H1 (cell line): ENCODE data around the gene CASZ1. TPM values are rescaled to one million over a fixed set of nuclear protein-coding genes. Genes with fewer than 3 reads are reported as not detected.

ENCODE experiments used
- CTCF ChIA-PET: fragments of 300-600 bp; sonication (Branson Sonifier 250); formaldehyde crosslinking; loops from one replicate; lab custom pipeline; 2021; ENCODE audit not compliant: partially characterized antibody; lab: Charles Lee
- POLR2A ChIA-PET: fragments of 300-600 bp; sonication (Branson Sonifier 250); formaldehyde crosslinking; loops from one replicate; lab custom pipeline; 2021; ENCODE audit warnings: inconsistent platforms; ENCODE audit not compliant: partially characterized antibody; lab: Charles Lee
- DNase-seq, 2 experiments: peaks; one replicate each; pipeline versions ENCODE4 v3.0.0 to v3.0.0-alpha.2; 2010 to 2022; ENCODE audit warnings: low spot score in 2 of 2, low read depth in 1 of 2, mixed read lengths in 1 of 2
- FAIRE-seq: peaks from 2 replicates; lab custom pipeline; 2011; peaks lifted over from hg19 to GRCh38; lab: Jason Lieb, UNC
- H2AFZ ChIP-seq: 2 replicates; pipeline ENCODE4 v1.8.1; 2012; ENCODE audit warnings: low read length, inconsistent platforms
- H2AK5ac ChIP-seq: 2 replicates; pipeline ENCODE4 v1.6.1; 2013; ENCODE audit warnings: low read depth, low read length
- H2BK120ac ChIP-seq: replicated peaks from 2 replicates; pipeline ENCODE3; 2013; ENCODE audit warnings: low read depth, low read length, inconsistent platforms
- H2BK12ac ChIP-seq: 2 replicates; pipeline ENCODE4 v1.6.1; 2013; ENCODE audit warnings: low read depth, low read length
- H2BK15ac ChIP-seq: 2 replicates; pipeline ENCODE4 v1.6.1; 2013; ENCODE audit warnings: low read length
- H2BK20ac ChIP-seq: 2 replicates; pipeline ENCODE4 v1.6.1; 2013; ENCODE audit warnings: low read length
- H2BK5ac ChIP-seq: 2 replicates; pipeline ENCODE4 v1.6.1; 2013; ENCODE audit warnings: low read depth, low read length
- H3K14ac ChIP-seq: 2 replicates; pipeline ENCODE4 v1.6.1; 2013; ENCODE audit warnings: inconsistent platforms; ENCODE audit not compliant: insufficient read length
- H3K18ac ChIP-seq: 2 replicates; pipeline ENCODE4 v1.6.1; 2013; ENCODE audit warnings: low read length; ENCODE audit errors: extremely low read depth
- H3K23ac ChIP-seq: 2 replicates; pipeline ENCODE4 v1.6.1; 2013; ENCODE audit warnings: inconsistent platforms; ENCODE audit not compliant: insufficient read length
- H3K23me2 ChIP-seq: 2 replicates; pipeline ENCODE4 v1.6.1; 2013; ENCODE audit warnings: low read depth, low read length
- H3K27ac ChIP-seq: 2 replicates; pipeline ENCODE4 v1.6.1; 2011; ENCODE audit warnings: low read depth, low read length, inconsistent platforms
- H3K27me3 ChIP-seq, 4 experiments: replicated peaks in 1 of 4; 1 replicate in 1 of 4; 2 replicates in 3 of 4; pipeline versions ENCODE4 v1.6.1 to v1.8.1; 2011 to 2013; ENCODE audit warnings: low read length in 3 of 4, mild to moderate bottlenecking in 3 of 4, inconsistent platforms in 2 of 4, mixed read lengths in 2 of 4, moderate library complexity in 1 of 4; ENCODE audit not compliant: control insufficient read depth in 3 of 4, insufficient read depth in 3 of 4; ENCODE audit errors: extremely low read depth in 1 of 4
- H3K36me3 ChIP-seq, 4 experiments: 2 replicates each; pipeline versions ENCODE4 v1.6.1 to v1.8.1; 2011 to 2013; ENCODE audit warnings: mild to moderate bottlenecking in 4 of 4, low read length in 3 of 4, moderate library complexity in 2 of 4, control low read depth in 1 of 4, inconsistent platforms in 1 of 4; ENCODE audit not compliant: insufficient read depth in 4 of 4, control insufficient read depth in 2 of 4
- H3K4ac ChIP-seq: replicated peaks from 2 replicates; pipeline ENCODE3; 2013; ENCODE audit warnings: low read length, low read depth, mixed read lengths, inconsistent platforms; ENCODE audit not compliant: insufficient read length
- H3K4me1 ChIP-seq, 4 experiments: replicated peaks in 1 of 4; 1 replicate in 1 of 4; 2 replicates in 3 of 4; pipeline versions ENCODE4 v1.6.1 to v1.8.1; 2011 to 2013; ENCODE audit warnings: low read length in 3 of 4, inconsistent platforms in 2 of 4, mixed read lengths in 1 of 4; ENCODE audit not compliant: insufficient read depth in 4 of 4, control insufficient read depth in 3 of 4
- H3K4me2 ChIP-seq, 2 experiments: 2 replicates each; pipeline versions ENCODE4 v1.6.1 to v1.8.1; 2011 to 2013; ENCODE audit warnings: low read depth in 2 of 2, low read length in 2 of 2, control low read depth in 1 of 2, inconsistent platforms in 1 of 2, mild to moderate bottlenecking in 1 of 2; ENCODE audit not compliant: insufficient read depth in 1 of 2
- H3K4me3 ChIP-seq, 4 experiments: fragments of 200-600, 300-600 bp in 1 of 4; sonication (generic), shearing (Covaris generic), sonication (Bioruptor Twin) in 1 of 4; 2 replicates each; pipeline versions ENCODE4 v1.5.1 to v1.8.1; 2011 to 2016; ENCODE audit warnings: low read length in 4 of 4, low read depth in 3 of 4, control low read depth in 2 of 4, inconsistent platforms in 2 of 4, mild to moderate bottlenecking in 2 of 4, mixed read lengths in 1 of 4, moderate library complexity in 1 of 4; ENCODE audit not compliant: insufficient read depth in 2 of 4; ENCODE audit errors: extremely low read depth in 1 of 4
- H3K56ac ChIP-seq: replicated peaks from 2 replicates; pipeline ENCODE3; 2013; ENCODE audit warnings: low read depth, mild to moderate bottlenecking, mixed read lengths, low read length, inconsistent platforms; ENCODE audit not compliant: insufficient read length
- H3K79me1 ChIP-seq: 2 replicates; pipeline ENCODE4 v1.6.1; 2013; ENCODE audit warnings: low read depth, low read length, control low read depth
- H3K79me2 ChIP-seq, 2 experiments: 2 replicates each; pipeline versions ENCODE4 v1.6.1 to v1.8.1; 2012 to 2013; ENCODE audit warnings: low read length in 2 of 2, mild to moderate bottlenecking in 2 of 2, inconsistent platforms in 1 of 2; ENCODE audit not compliant: insufficient read depth in 2 of 2, control insufficient read depth in 1 of 2
- H3K9ac ChIP-seq, 4 experiments: replicated peaks in 1 of 4; 1 replicate in 1 of 4; 2 replicates in 3 of 4; pipeline versions ENCODE4 v1.6.1 to v1.8.1; 2011 to 2013; ENCODE audit warnings: low read depth in 3 of 4, low read length in 3 of 4, control low read depth in 2 of 4, mild to moderate bottlenecking in 2 of 4, moderate library complexity in 2 of 4, inconsistent platforms in 1 of 4; ENCODE audit errors: extremely low read depth in 1 of 4
- H3K9me3 ChIP-seq, 2 experiments: 2 replicates each; pipeline versions ENCODE4 v1.6.1 to v1.8.1; 2012 to 2013; ENCODE audit warnings: mild to moderate bottlenecking in 2 of 2, moderate library complexity in 2 of 2, control low read depth in 1 of 2, inconsistent platforms in 1 of 2, low read depth in 1 of 2, low read length in 1 of 2, mixed read lengths in 1 of 2; ENCODE audit not compliant: insufficient read depth in 2 of 2
- H4K20me1 ChIP-seq, 2 experiments: replicated peaks in 1 of 2; 2 replicates each; pipeline versions ENCODE3 to v1.8.1; 2011 to 2013; ENCODE audit warnings: inconsistent platforms in 2 of 2, low read length in 2 of 2, mild to moderate bottlenecking in 1 of 2; ENCODE audit not compliant: insufficient read depth in 2 of 2, control insufficient read depth in 1 of 2
- H4K5ac ChIP-seq: 2 replicates; pipeline ENCODE4 v1.6.1; 2013; ENCODE audit warnings: low read length, low read depth, mixed read lengths, inconsistent platforms; ENCODE audit not compliant: insufficient read length
- H4K8ac ChIP-seq: 2 replicates; pipeline ENCODE4 v1.8.0; 2013; ENCODE audit warnings: mild to moderate bottlenecking, moderate library complexity, low read length, inconsistent platforms; ENCODE audit not compliant: insufficient read depth; ENCODE audit errors: extremely low read depth
- H4K91ac ChIP-seq: replicated peaks from 2 replicates; pipeline ENCODE3; 2013; ENCODE audit warnings: low read length, mixed read lengths, inconsistent platforms; ENCODE audit not compliant: insufficient read length
- BACH1 ChIP-seq: IDR thresholded peaks from 2 replicates; pipeline ENCODE4 v1.6.1; 2012; ENCODE audit warnings: low read length, improper control_type of control experiment
- CTCF ChIP-seq, 3 experiments: IDR thresholded peaks; 1 replicate in 2 of 3; 2 replicates in 1 of 3; pipeline versions ENCODE4 v1.5.1 to v1.6.1; 2011; ENCODE audit warnings: low read length in 3 of 3, mild to moderate bottlenecking in 3 of 3, inconsistent platforms in 2 of 3, low read depth in 1 of 3, moderate library complexity in 1 of 3; ENCODE audit not compliant: insufficient read depth in 1 of 3; ENCODE audit errors: control extremely low read depth in 1 of 3
- EZH2 ChIP-seq: fragments of 200-600 bp; sonication (generic); IDR thresholded peaks from 2 replicates; pipeline ENCODE4 v1.7.1; 2012; ENCODE audit warnings: low read depth, mild to moderate bottlenecking, moderate library complexity, low read length, inconsistent platforms; ENCODE audit not compliant: severe bottlenecking
- KDM1A ChIP-seq: fragments of 200-600, 300-600 bp; sonication (generic); IDR thresholded peaks from 2 replicates; pipeline ENCODE4 v1.7.1; 2016; ENCODE audit warnings: mild to moderate bottlenecking, low read length, borderline replicate concordance
- POLR2AphosphoS5 ChIP-seq: IDR thresholded peaks from 2 replicates; pipeline ENCODE4 v1.6.1; 2011; ENCODE audit warnings: low read depth, low read length
- RAD21 ChIP-seq, 2 experiments: IDR thresholded peaks in 1 of 2; conservative IDR thresholded peaks in 1 of 2; 2 replicates each; pipeline ENCODE4 v1.6.1; 2011; ENCODE audit warnings: low read depth in 2 of 2, low read length in 2 of 2, improper control_type of control experiment in 1 of 2, inconsistent platforms in 1 of 2, mild to moderate bottlenecking in 1 of 2, moderate library complexity in 1 of 2
- SP2 ChIP-seq: IDR thresholded peaks from 2 replicates; pipeline ENCODE4 v1.6.1; 2012; ENCODE audit warnings: mild to moderate bottlenecking, low read length, inconsistent platforms
- WGBS, 2 experiments: shearing (Covaris generic) in 1 of 2; methylation state at CpG; one replicate each; pipeline versions ENCODE4 v1.1.6 to v1.1.7; 2013 to 2015; ENCODE audit warnings: low lambda C conversion rate in 2 of 2, mixed read lengths in 2 of 2, inconsistent platforms in 1 of 2, low coverage in 1 of 2, missing lambda C conversion rate in 1 of 2; ENCODE audit not compliant: insufficient replicate concordance in 2 of 2, insufficient coverage in 1 of 2, insufficient read length in 1 of 2; ENCODE audit errors: extremely low coverage in 1 of 2, missing lambda C conversion rate in 1 of 2; 5-methylcytosine and 5-hydroxymethylcytosine counted together
- polyA plus RNA-seq, 7 experiments: library from polyadenylated mRNA; depleted of rRNA in 3 of 7; stranded (reverse) in 5 of 7; unstranded in 2 of 7; fragments of >200 nt in 5 of 7; fragments of 200-250 nt in 2 of 7; gene quantifications; 1 replicate in 5 of 7; 2 replicates in 1 of 7; 4 replicates in 1 of 7; pipeline versions ENCODE4 v1.2.1 to v1.2.3, GENCODE V29; 2011 to 2013; ENCODE audit warnings: missing spikeins in 2 of 7, mixed read lengths in 2 of 7
- total RNA-seq: library from RNA; stranded (reverse); fragmentation: NEBNext Ultra II Directional; extraction: Animal tissue kit (Norgen Biotek cat#: 25700); gene quantifications from 2 replicates; pipeline ENCODE4 v1.2.1, GENCODE V29; 2021

CASZ1 gene
- total and polyA plus RNA-seq, 2 of the 8 experiments (the other 6 are each of a cell fraction or from before 2014, with no cell fraction given) = 4.4 to 7.7 TPM

GRCh38 chr1:10629816-10630571 lies 166.5 kb downstream of the CASZ1 start:
- CTCF ChIA-PET = interaction anchor here (0.5 to 2.8 kb wide), 18 partner anchors 9 to 1644 kb away, joined by 3 to 10 read pairs (median 4); no protein-coding TSS in a partner anchor
- no peak for FAIRE-seq
- Histone ChIP-seq H3K4me1 (peaks cover 4 to 31% (median 22%) of the 10 kb centered on the region in 4 experiments), H3K4ac (no peak overlapping the region), H2BK20ac (no peak overlapping the region), H3K23ac (no peak overlapping the region), H2BK5ac (no peak overlapping the region; the same call in none of the 2 replicates), H4K20me1 (no peaks in the 10 kb centered on the region), H3K79me2 (no peaks in the 10 kb centered on the region), H3K79me1 (no peaks in the 10 kb centered on the region), H3K4me3 (no peak overlapping the region), H3K56ac (no peak overlapping the region), H2BK12ac (0 out of 2 replicates have a peak overlapping the region, but pooled peaks have one; percentile 55), H3K4me2 (no peak overlapping the region), H4K5ac (no peak overlapping the region), H2BK120ac (no peak overlapping the region), H3K36me3 (no peaks in the 10 kb centered on the region), H3K14ac (no peak overlapping the region), H2AFZ (no peak overlapping the region), H3K27ac (no peak overlapping the region), H3K9ac (no peak overlapping the region), H3K23me2 (no peaks in the 10 kb centered on the region; the same call in 1 of the 2 replicates), H2BK15ac (no peak overlapping the region; the same call in 1 of the 2 replicates), H4K91ac (no peak overlapping the region), H3K18ac (no peak overlapping the region), H3K9me3 (no peaks in the 10 kb centered on the region), H4K8ac (no peak overlapping the region), H2AK5ac (0 out of 2 replicates have a peak overlapping the region, but pooled peaks have one; percentile 19), H3K27me3 (no peaks in the 10 kb centered on the region)
- POLR2A ChIA-PET = interaction anchor here (1.2 kb wide), 1 partner anchor 47 kb away, joined by 3 read pairs; no protein-coding TSS in a partner anchor
- no peak for DNase-seq
- WGBS, 2 experiments = 95% methylated on average over 20 of the region's 36 CpGs; no CpG with 5 or more reads in 1 of the 2 experiments
- peak; percentile 51; the same call in 1 of the 2 replicates for TF ChIP-seq KDM1A
- TF ChIP-seq SP2 = no peak
- TF ChIP-seq POLR2AphosphoS5 = no peak
- TF ChIP-seq CTCF (IDR thresholded peaks at IDR 0.05; ENCODE audit: control extremely low read depth in 1 of 3, insufficient read depth in 1 of 3, low read depth in 1 of 3, low read length in 3 of 3) = peak in 2 of 3 experiments; percentile 45 to 52; a peak in 3 of 4 replicates
- no peak for TF ChIP-seq EZH2
- TF ChIP-seq BACH1 = no peak
- TF ChIP-seq RAD21 (IDR thresholded peaks at IDR 0.05 in 1 of 2, conservative IDR thresholded peaks at IDR 0.05 in 1 of 2; ENCODE audit: low read depth in 2 of 2, low read length in 2 of 2) = peak; percentile 30 to 59; a peak in 3 of 4 replicates
